Measurements from ENCODE around the gene RXFP2.

- TF ChIP-seq CTCF (IDR thresholded peaks at IDR 0.05) (no peak), POLR2A (IDR thresholded peaks at IDR 0.05) (no peak)
Measured at GRCh38 chr13:31793246-31793645, 53.9 kb downstream of the RXFP2 start.
